H4 (cell line): ENCODE results near the gene PLEKHG4B. TPM values are rescaled to one million over a fixed set of nuclear protein-coding genes. Genes with fewer than 3 reads are reported as not detected.

Experiments used
- DNase-seq: peaks from one replicate; pipeline ENCODE4 v3.0.0-alpha.2; 2015; ENCODE audit warnings: low spot score
- total RNA-seq: library from RNA; depleted of rRNA; stranded (reverse); fragments of >200 nt; shearing (Covaris generic); gene quantifications from 2 replicates; pipeline ENCODE4 v1.2.3, GENCODE V29; 2014

Gene PLEKHG4B
- total RNA-seq, 1 experiment from 2014 or later: 7.3 TPM

GRCh38 chr5:130601-131131 lies 38.7 kb downstream of the PLEKHG4B start:
- DNase-seq: no peak

GRCh38 chr5:136901-137300 lies 44.9 kb downstream of the PLEKHG4B start:
- no peak for DNase-seq

GRCh38 chr5:137741-138140 lies 45.8 kb downstream of the PLEKHG4B start:
- DNase-seq: no peak

- no peak for DNase-seq
Observed at GRCh38 chr5:138936-139335, 47.0 kb downstream of the PLEKHG4B start.

GRCh38 chr5:139579-140442 lies 47.8 kb downstream of the PLEKHG4B start:
- DNase-seq: no peak

- no peak for DNase-seq
Observed at GRCh38 chr5:140443-140829, 48.5 kb downstream of the PLEKHG4B start.

- no peak for DNase-seq
Observed at GRCh38 chr5:141211-141610, 49.2 kb downstream of the PLEKHG4B start.

GRCh38 chr5:141761-142160 lies 49.8 kb downstream of the PLEKHG4B start:
- no peak for DNase-seq

- DNase-seq: no peak
Observed at GRCh38 chr5:142246-142810, 50.4 kb downstream of the PLEKHG4B start.

- DNase-seq: no peak
Observed at GRCh38 chr5:143041-143440, 51.1 kb downstream of the PLEKHG4B start.

GRCh38 chr5:144941-145340 lies 53.0 kb downstream of the PLEKHG4B start:
- no peak for DNase-seq

- DNase-seq: no peak
Observed at GRCh38 chr5:145585-146323, 53.8 kb downstream of the PLEKHG4B start.

GRCh38 chr5:147751-148150 lies 55.8 kb downstream of the PLEKHG4B start:
- no peak for DNase-seq

- DNase-seq: peak; percentile 49
Observed at GRCh38 chr5:149745-150485, 57.9 kb downstream of the PLEKHG4B start.

- no peak for DNase-seq
Observed at GRCh38 chr5:150746-151145, 58.8 kb downstream of the PLEKHG4B start.

- DNase-seq: no peak
Observed at GRCh38 chr5:152077-152476, 60.1 kb downstream of the PLEKHG4B start.

GRCh38 chr5:153256-153655 lies 61.3 kb downstream of the PLEKHG4B start:
- DNase-seq: no peak

GRCh38 chr5:154236-154635 lies 62.3 kb downstream of the PLEKHG4B start:
- DNase-seq: no peak

GRCh38 chr5:154826-155225 lies 62.9 kb downstream of the PLEKHG4B start:
- DNase-seq: no peak

- no peak for DNase-seq
Observed at GRCh38 chr5:155651-156410, 63.9 kb downstream of the PLEKHG4B start.
